Measurements from ENCODE around the gene COX5A.

GRCh38 chr15:74872702-74873035 is 65.2 kb downstream of the COX5A start:
- no peak for TF ChIP-seq CTCF (IDR thresholded peaks at IDR 0.05)
- TF ChIP-seq POLR2A (IDR thresholded peaks at IDR 0.05): no peak
